Measurements from ENCODE around the gene STAC2.

- TF ChIP-seq CTCF (CRISPR knock-in tag; IDR thresholded peaks at IDR 0.05) (no peak), SMARCE1 (IDR thresholded peaks at IDR 0.05; ENCODE audit: borderline replicate concordance) (no peak), EZH2 (conservative IDR thresholded peaks at IDR 0.05; ENCODE audit: low read depth, low read length) (no peak), TFE3 (CRISPR knock-in tag; IDR thresholded peaks at IDR 0.05) (no peak)
Measured at GRCh38 chr17:39218906-39219305, 6.8 kb downstream of the STAC2 start.
